Activated naive CD8-positive, alpha-beta T cell treated with anti-CD3 and anti-CD28 coated beads, Interleukin-2, amount 10 ng/mL, durations not matched to agents 7 days and 5 days (primary cell): ENCODE measurements around the gene CLSTN2. TPM values are rescaled to one million over a fixed set of nuclear protein-coding genes. Genes with fewer than 3 reads are reported as not detected.

Experiments
- ATAC-seq: fragments of 150-1000 bp; cut with Tn5 transposase; one replicate; pipeline ENCODE4 v1.10.0; 2021; ENCODE audit warnings: low read depth, moderate library complexity
- POLR2A ChIA-PET: fragments of 350-600 bp; sonication (Branson Sonifier 250); formaldehyde crosslinking; loops from one replicate; lab custom pipeline; 2021; ENCODE audit warnings: antibody characterized with exemption; lab: Charles Lee
- DNase-seq: peaks from one replicate; pipeline ENCODE4 v3.0.0; 2021
- H3K27ac Mint-ChIP-seq: one replicate; pipeline ENCODE4 v1.8.0; 2022; ENCODE audit warnings: mild to moderate bottlenecking, mixed read lengths
- H3K27me3 Mint-ChIP-seq: one replicate; pipeline ENCODE4 v1.8.0; 2022; ENCODE audit warnings: mild to moderate bottlenecking, moderate library complexity, mixed read lengths
- H3K36me3 Mint-ChIP-seq: one replicate; pipeline ENCODE4 v1.8.0; 2021; ENCODE audit warnings: mild to moderate bottlenecking, mixed read lengths
- H3K4me1 Mint-ChIP-seq: one replicate; pipeline ENCODE4 v1.8.0; 2021; ENCODE audit warnings: mixed read lengths
- H3K4me3 Mint-ChIP-seq: one replicate; pipeline ENCODE4 v1.8.0; 2022; ENCODE audit warnings: mild to moderate bottlenecking, moderate library complexity, mixed read lengths
- H3K9me3 Mint-ChIP-seq: one replicate; pipeline ENCODE4 v1.8.0; 2021; ENCODE audit warnings: mixed read lengths
- total RNA-seq, 2 experiments: library from RNA; stranded (reverse); gene quantifications; one replicate each; pipeline ENCODE4 v1.2.3, GENCODE V29; 2021

The CLSTN2 gene
- total RNA-seq, 2 experiments from 2014 or later: not detected

- H3K36me3 Mint-ChIP-seq: no peaks in the 10 kb centered on the region
- H3K9me3 Mint-ChIP-seq: no peaks in the 10 kb centered on the region
- POLR2A ChIA-PET: no interaction called here
These were observed 318.0 kb downstream of the CLSTN2 start for GRCh38 chr3:140252812-140253656.

GRCh38 chr3:140258222-140258724 is 323.3 kb downstream of the CLSTN2 start:
- Mint-ChIP-seq H3K27ac (no peak overlapping the region), H3K27me3 (no peaks in the 10 kb centered on the region), H3K36me3 (no peaks in the 10 kb centered on the region), H3K9me3 (no peaks in the 10 kb centered on the region), H3K4me3 (no peak overlapping the region), H3K4me1 (no peaks in the 10 kb centered on the region)
- ATAC-seq (no peak), DNase-seq (no peak)
- POLR2A ChIA-PET: no interaction called here

More at GRCh38 chr3:140252812-140253656, 318.0 kb downstream of the CLSTN2 start:
- Mint-ChIP-seq H3K4me1 (no peaks in the 10 kb centered on the region), H3K27me3 (no peaks in the 10 kb centered on the region), H3K4me3 (no peak overlapping the region), H3K27ac (no peak overlapping the region)
- DNase-seq (no peak), ATAC-seq (no peak)

GRCh38 chr3:140265302-140265701 is 330.3 kb downstream of the CLSTN2 start:
- no peak overlapping the region for H3K27ac Mint-ChIP-seq
- POLR2A ChIA-PET: no interaction called here
- H3K4me1 Mint-ChIP-seq: no peaks in the 10 kb centered on the region
- no peak overlapping the region for H3K4me3 Mint-ChIP-seq
- DNase-seq (no peak), ATAC-seq (no peak)
- H3K9me3 Mint-ChIP-seq: no peaks in the 10 kb centered on the region
- no peaks in the 10 kb centered on the region for H3K36me3 Mint-ChIP-seq
- no peaks in the 10 kb centered on the region for H3K27me3 Mint-ChIP-seq

GRCh38 chr3:140268103-140268502 is 333.1 kb downstream of the CLSTN2 start:
- POLR2A ChIA-PET: no interaction called here
- Mint-ChIP-seq H3K9me3 (no peaks in the 10 kb centered on the region), H3K36me3 (no peaks in the 10 kb centered on the region), H3K27ac (no peak overlapping the region), H3K4me1 (no peaks in the 10 kb centered on the region), H3K4me3 (no peak overlapping the region), H3K27me3 (no peaks in the 10 kb centered on the region)
- no peak for ATAC-seq
- DNase-seq: no peak

- Mint-ChIP-seq H3K27me3 (no peaks in the 10 kb centered on the region), H3K27ac (no peak overlapping the region), H3K4me3 (no peak overlapping the region), H3K36me3 (no peaks in the 10 kb centered on the region), H3K9me3 (no peaks in the 10 kb centered on the region), H3K4me1 (no peaks in the 10 kb centered on the region)
- DNase-seq (no peak), ATAC-seq (no peak)
- POLR2A ChIA-PET: no interaction called here
These were observed 333.6 kb downstream of the CLSTN2 start for GRCh38 chr3:140268610-140269009.

GRCh38 chr3:140270329-140270728 is 335.3 kb downstream of the CLSTN2 start:
- ATAC-seq (no peak), DNase-seq (no peak)
- H3K27me3 Mint-ChIP-seq: no peaks in the 10 kb centered on the region
- H3K4me3 Mint-ChIP-seq: no peak overlapping the region
- no peaks in the 10 kb centered on the region for H3K4me1 Mint-ChIP-seq
- POLR2A ChIA-PET: no interaction called here
- no peaks in the 10 kb centered on the region for H3K9me3 Mint-ChIP-seq
- no peaks in the 10 kb centered on the region for H3K36me3 Mint-ChIP-seq
- H3K27ac Mint-ChIP-seq: no peak overlapping the region

- no peaks in the 10 kb centered on the region for H3K9me3 Mint-ChIP-seq
- H3K4me3 Mint-ChIP-seq: no peak overlapping the region
- no peaks in the 10 kb centered on the region for H3K27me3 Mint-ChIP-seq
- H3K27ac Mint-ChIP-seq: no peak overlapping the region
- no peak for DNase-seq
- POLR2A ChIA-PET: no interaction called here
- ATAC-seq: no peak
- no peaks in the 10 kb centered on the region for H3K36me3 Mint-ChIP-seq
- no peaks in the 10 kb centered on the region for H3K4me1 Mint-ChIP-seq
These were observed 338.7 kb downstream of the CLSTN2 start for GRCh38 chr3:140273542-140274195.

- POLR2A ChIA-PET: no interaction called here
- ATAC-seq (no peak), DNase-seq (no peak)
- Mint-ChIP-seq H3K9me3 (no peaks in the 10 kb centered on the region), H3K4me3 (no peak overlapping the region), H3K27me3 (no peaks in the 10 kb centered on the region), H3K27ac (no peak overlapping the region), H3K4me1 (no peaks in the 10 kb centered on the region), H3K36me3 (no peaks in the 10 kb centered on the region)
These were observed 339.4 kb downstream of the CLSTN2 start for GRCh38 chr3:140274429-140274828.

GRCh38 chr3:140276703-140277102 is 341.7 kb downstream of the CLSTN2 start:
- ATAC-seq: no peak
- H3K27ac Mint-ChIP-seq: no peak overlapping the region
- peaks cover 5% of the 10 kb centered on the region for H3K27me3 Mint-ChIP-seq
- DNase-seq: no peak
- no peaks in the 10 kb centered on the region for H3K36me3 Mint-ChIP-seq
- no peak overlapping the region for H3K4me3 Mint-ChIP-seq
- no peaks in the 10 kb centered on the region for H3K9me3 Mint-ChIP-seq
- POLR2A ChIA-PET: no interaction called here
- H3K4me1 Mint-ChIP-seq: no peaks in the 10 kb centered on the region

- H3K4me1 Mint-ChIP-seq: no peaks in the 10 kb centered on the region
- no peaks in the 10 kb centered on the region for H3K36me3 Mint-ChIP-seq
- no peaks in the 10 kb centered on the region for H3K9me3 Mint-ChIP-seq
- POLR2A ChIA-PET: no interaction called here
- no peak overlapping the region for H3K4me3 Mint-ChIP-seq
- no peak for ATAC-seq
- no peak overlapping the region for H3K27ac Mint-ChIP-seq
- no peak for DNase-seq
- H3K27me3 Mint-ChIP-seq: peaks cover 5% of the 10 kb centered on the region
These were observed 342.9 kb downstream of the CLSTN2 start for GRCh38 chr3:140277886-140278285.

- POLR2A ChIA-PET: no interaction called here
- no peak overlapping the region for H3K27ac Mint-ChIP-seq
- no peak overlapping the region for H3K4me3 Mint-ChIP-seq
- no peaks in the 10 kb centered on the region for H3K4me1 Mint-ChIP-seq
- no peaks in the 10 kb centered on the region for H3K9me3 Mint-ChIP-seq
- H3K36me3 Mint-ChIP-seq: no peaks in the 10 kb centered on the region
- ATAC-seq (no peak), DNase-seq (no peak)
- H3K27me3 Mint-ChIP-seq: peaks cover 7% of the 10 kb centered on the region
These were observed 349.4 kb downstream of the CLSTN2 start for GRCh38 chr3:140284372-140284771.

- no peak for DNase-seq
These were observed 350.4 kb downstream of the CLSTN2 start for GRCh38 chr3:140285380-140285779.

GRCh38 chr3:140288595-140288994 is 353.6 kb downstream of the CLSTN2 start:
- Mint-ChIP-seq H3K36me3 (no peaks in the 10 kb centered on the region), H3K27ac (no peak overlapping the region), H3K9me3 (no peaks in the 10 kb centered on the region), H3K27me3 (peaks cover 4% of the 10 kb centered on the region), H3K4me3 (no peak overlapping the region), H3K4me1 (no peaks in the 10 kb centered on the region)
- POLR2A ChIA-PET: no interaction called here
- DNase-seq (no peak), ATAC-seq (no peak)

More at GRCh38 chr3:140285380-140285779, 350.4 kb downstream of the CLSTN2 start:
- H3K4me3 Mint-ChIP-seq: no peak overlapping the region
- H3K36me3 Mint-ChIP-seq: no peaks in the 10 kb centered on the region
- no peak overlapping the region for H3K27ac Mint-ChIP-seq
- no peaks in the 10 kb centered on the region for H3K9me3 Mint-ChIP-seq
- H3K27me3 Mint-ChIP-seq: peaks cover 4% of the 10 kb centered on the region
- no peak for ATAC-seq
- POLR2A ChIA-PET: no interaction called here
- no peaks in the 10 kb centered on the region for H3K4me1 Mint-ChIP-seq

- no peaks in the 10 kb centered on the region for H3K4me1 Mint-ChIP-seq
- H3K4me3 Mint-ChIP-seq: no peak overlapping the region
- peaks cover 4% of the 10 kb centered on the region for H3K27me3 Mint-ChIP-seq
- H3K9me3 Mint-ChIP-seq: no peaks in the 10 kb centered on the region
- no peak for ATAC-seq
- DNase-seq: no peak
- POLR2A ChIA-PET: no interaction called here
- H3K27ac Mint-ChIP-seq: no peak overlapping the region
- H3K36me3 Mint-ChIP-seq: no peaks in the 10 kb centered on the region
These were observed 355.1 kb downstream of the CLSTN2 start for GRCh38 chr3:140290105-140290504.
